Retina (tissue), 1 donor: ENCODE results near the gene DZIP3.

ENCODE experiments used
- DNase-seq: peaks from one replicate; pipeline ENCODE4 v3.0.0-alpha.2; 2016

The DZIP3 gene

GRCh38 chr3:108589081-108589997 lies at the start of gene DZIP3, which contains the start of gene CIP2A:
Gene DZIP3 (plus strand): TSS chr3:108589722. CDS start chr3:108605407, 15,685 bp downstream.
Gene CIP2A (minus strand): TSS chr3:108589438. CDS start chr3:108589375, 63 bp downstream.
- DNase-seq, result peak; percentile 97

GRCh38 chr3:108546247-108546646 lies 43.3 kb upstream of the DZIP3 start:
- no peak for DNase-seq

GRCh38 chr3:108546692-108547091 lies 42.8 kb upstream of the DZIP3 start:
- no peak for DNase-seq

GRCh38 chr3:108548304-108548703 lies 41.2 kb upstream of the DZIP3 start:
- no peak for DNase-seq

GRCh38 chr3:108548886-108549285 lies 40.6 kb upstream of the DZIP3 start:
- DNase-seq, result no peak

- DNase-seq, result peak; percentile 46
These were observed 37.0 kb upstream of the DZIP3 start for GRCh38 chr3:108552267-108553159.

GRCh38 chr3:108554229-108554628 lies 35.3 kb upstream of the DZIP3 start:
- DNase-seq, result no peak

GRCh38 chr3:108554913-108555571 lies 34.5 kb upstream of the DZIP3 start:
- DNase-seq, result no peak

GRCh38 chr3:108555966-108556581 lies 33.4 kb upstream of the DZIP3 start:
- DNase-seq, result no peak

- no peak for DNase-seq
These were observed 27.0 kb upstream of the DZIP3 start for GRCh38 chr3:108562565-108562964.

- no peak for DNase-seq
These were observed 25.0 kb upstream of the DZIP3 start for GRCh38 chr3:108564564-108564963.

- no peak for DNase-seq
These were observed 24.0 kb upstream of the DZIP3 start for GRCh38 chr3:108565506-108565905.

GRCh38 chr3:108566599-108566998 lies 22.9 kb upstream of the DZIP3 start:
- DNase-seq, result no peak

- no peak for DNase-seq
These were observed 20.2 kb upstream of the DZIP3 start for GRCh38 chr3:108569336-108569735.

GRCh38 chr3:108578064-108578463 lies 11.5 kb upstream of the DZIP3 start:
- no peak for DNase-seq

GRCh38 chr3:108588601-108589000 lies 921 bp upstream of the DZIP3 start:
- DNase-seq, result no peak

- DNase-seq, result no peak
These were observed 439 bp downstream of the DZIP3 start for GRCh38 chr3:108589998-108590323.

- no peak for DNase-seq
These were observed 938 bp downstream of the DZIP3 start for GRCh38 chr3:108590460-108590859.

- DNase-seq, result no peak
These were observed 5.8 kb downstream of the DZIP3 start for GRCh38 chr3:108595321-108595720.

- DNase-seq, result no peak
These were observed 8.9 kb downstream of the DZIP3 start for GRCh38 chr3:108598375-108598774.

GRCh38 chr3:108599677-108600409 lies 10.3 kb downstream of the DZIP3 start:
- no peak for DNase-seq
